Vagina (tissue), 2 donors: ENCODE data around the gene CRYBA4.

Source experiments
- CTCF ChIP-seq, 3 experiments: fragments of 450-650 bp in 2 of 3; fragments of 200-600 bp in 1 of 3; sonication (generic) in 1 of 3; IDR thresholded peaks; one replicate each; pipeline ENCODE4 v1.5.1; 2017 to 2019; ENCODE audit warnings: antibody characterized with exemption in 3 of 3, mild to moderate bottlenecking in 2 of 3, moderate library complexity in 2 of 3
- POLR2AphosphoS5 ChIP-seq, 2 donors: sonication (generic); formaldehyde crosslinking; IDR thresholded peaks; one replicate each; pipeline ENCODE4 v1.9.0; 2017; ENCODE audit warnings: antibody characterized with exemption in 2 of 2, mild to moderate bottlenecking in 2 of 2, low read depth in 1 of 2; ENCODE audit not compliant: insufficient read depth in 1 of 2

GRCh38 chr22:26581633-26582168 lies 40.1 kb upstream of the CRYBA4 start:
- no peak for TF ChIP-seq CTCF (IDR thresholded peaks at IDR 0.05)
- no peak for TF ChIP-seq POLR2AphosphoS5 (IDR thresholded peaks at IDR 0.05; ENCODE audit: insufficient read depth in 1 of 2, low read depth in 1 of 2)
